ENCODE measurements around the gene NPY.
A peak's percentile ranks its signal among the peaks of the same experiment; 100 is the strongest.

- TF ChIP-seq CTCF (IDR thresholded peaks at IDR 0.05) (peak in 2 of 3 experiments; percentile 4 to 20), POLR2A (IDR thresholded peaks at IDR 0.05) (no peak)
Observed at GRCh38 chr7:24290004-24290641, 6.1 kb downstream of the NPY start.
